ENCODE data around the gene EEF1AKMT4. TPM values are rescaled to one million over a fixed set of nuclear protein-coding genes. Genes with fewer than 3 reads are reported as not detected.

Gene EEF1AKMT4
- total RNA-seq, 1 experiment from 2014 or later = 8.1 TPM

DNA sequence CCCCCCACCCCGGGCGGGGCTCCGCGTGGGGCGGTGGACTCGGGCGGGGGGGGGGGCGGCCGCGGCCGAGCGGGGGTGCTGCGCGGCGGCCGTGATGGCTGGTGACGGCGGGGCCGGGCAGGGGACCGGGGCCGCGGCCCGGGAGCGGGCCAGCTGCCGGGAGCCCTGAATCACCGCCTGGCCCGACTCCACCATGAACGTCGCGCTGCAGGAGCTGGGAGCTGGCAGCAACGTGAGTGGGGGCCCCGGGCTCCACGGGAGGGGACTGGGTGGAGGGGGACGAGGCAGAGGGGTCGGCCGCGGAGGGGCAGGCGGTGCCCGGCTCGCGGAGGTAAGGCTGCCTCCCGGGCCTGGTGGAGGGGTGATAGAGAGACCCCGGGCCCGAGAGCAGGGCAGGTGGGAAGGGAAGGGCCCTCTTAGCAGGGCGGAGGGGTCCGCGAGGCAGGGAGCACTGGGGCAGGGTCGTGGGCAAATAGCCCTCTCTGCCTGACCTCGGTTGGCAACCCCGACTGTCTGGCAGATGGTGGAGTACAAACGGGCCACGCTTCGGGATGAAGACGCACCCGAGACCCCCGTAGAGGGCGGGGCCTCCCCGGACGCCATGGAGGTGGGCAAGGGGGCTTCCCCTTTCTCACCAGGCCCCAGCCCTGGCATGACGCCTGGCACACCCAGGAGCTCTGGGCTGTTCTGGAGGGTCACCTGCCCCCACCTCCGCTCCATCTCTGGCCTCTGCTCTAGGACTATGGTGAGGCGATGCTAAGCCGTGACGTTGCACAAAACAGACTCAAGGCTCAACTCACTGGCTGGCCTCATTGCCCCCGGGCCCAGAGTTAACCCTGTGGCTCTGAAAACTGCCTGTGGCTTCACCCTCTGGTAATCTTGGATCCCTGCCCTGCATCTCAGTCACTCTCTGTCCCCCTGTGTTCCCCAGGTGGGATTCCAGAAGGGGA, 26.8 kb downstream of the EEF1AKMT4 start, which contains the start of gene ECE2:
Gene ECE2 (plus strand): TSS at position 62 of the 950 bp plus-strand sequence. CDS start 132 bp downstream, at position 194.
- Histone ChIP-seq H3T11ph (ENCODE audit: low read length) (no peak within 1 kb of the TSS), H3K4me2 (ENCODE audit: insufficient read depth, insufficient read length, low read length) (peak within 1 kb of the TSS; percentile 22), H2AK5ac (ENCODE audit: insufficient read length, low read length) (no peak within 1 kb of the TSS), H2BK15ac (ENCODE audit: low read depth, low read length) (no peak within 1 kb of the TSS), H3K18ac (ENCODE audit: insufficient read length, low read depth, low read length) (peak within 1 kb of the TSS; percentile 58), H3K4ac (ENCODE audit: low read depth, low read length) (no peak within 1 kb of the TSS), H2BK120ac (ENCODE audit: low read depth, low read length, poor library complexity, severe bottlenecking) (no peak within 1 kb of the TSS), H4K91ac (ENCODE audit: insufficient read length, low read depth, low read length) (no peak within 1 kb of the TSS), H3K27ac (ENCODE audit: insufficient read length, low read depth, low read length) (no peak within 1 kb of the TSS), H2BK5ac (ENCODE audit: insufficient read length, low read length) (no peak within 1 kb of the TSS), H3K23me2 (ENCODE audit: insufficient read length, low read depth, low read length, poor library complexity, severe bottlenecking) (peaks cover 2% of the 10 kb centered on the region), H3K9ac (ENCODE audit: extremely low read depth, insufficient read length, low read length) (no peak within 1 kb of the TSS), H3K27me3 (ENCODE audit: insufficient read depth, low read length) (peaks cover 8% of the 10 kb centered on the region; the same call in 1 of the 2 replicates), H4K20me1 (ENCODE audit: control insufficient read depth, insufficient read depth, insufficient read length) (no peaks in the 10 kb centered on the region), H4K5ac (ENCODE audit: insufficient read length, low read depth, low read length) (no peak within 1 kb of the TSS), H3K14ac (ENCODE audit: insufficient read depth, low read length) (peak within 1 kb of the TSS; percentile 37; the same call in 1 of the 2 replicates), H3K9me3 (ENCODE audit: control insufficient read depth, low read depth, low read length) (no peaks in the 10 kb centered on the region), H3K79me1 (ENCODE audit: insufficient read depth, low read depth, low read length, poor library complexity, severe bottlenecking) (no peaks in the 10 kb centered on the region), H4K8ac (replicated peaks; ENCODE audit: insufficient read length, low read depth, low read length) (peak within 1 kb of the TSS; percentile 3), H3K23ac (ENCODE audit: insufficient read length, low read depth, low read length) (peak within 1 kb of the TSS; percentile 17), H3K4me1 (ENCODE audit: insufficient read depth, low read length) (no peaks in the 10 kb centered on the region), H3K56ac (ENCODE audit: insufficient read length, low read depth, low read length) (no peak within 1 kb of the TSS), H2BK20ac (ENCODE audit: low read depth, low read length, poor library complexity, severe bottlenecking) (no peak within 1 kb of the TSS), H2BK12ac (ENCODE audit: insufficient read length, low read depth, low read length) (no peak within 1 kb of the TSS), H3K79me2 (ENCODE audit: insufficient read depth, low read length) (no peaks in the 10 kb centered on the region), H2AFZ (ENCODE audit: low read length) (no peak within 1 kb of the TSS)
- Mint-ChIP-seq H3K27me3 (ENCODE audit: low read depth) (peaks cover 17% of the 10 kb centered on the region), H3K36me3 (ENCODE audit: insufficient read depth in 1 of 3, low read depth in 3 of 3) (no peaks in the 10 kb centered on the region; a peak in 1 of 7 replicates), H3K27ac (no peak within 1 kb of the TSS; a peak in 1 of 7 replicates), H3K4me1 (peaks cover 0 to 6% of the 10 kb centered on the region in 2 experiments; a peak in 2 of 4 replicates), H3K9me3 (no peaks in the 10 kb centered on the region), H3K4me3 (peak within 1 kb of the TSS in 1 of 2 experiments; percentile 72; a peak in 3 of 5 replicates)
- no CpG with 5 or more reads among the region's 65 CpGs for WGBS (ENCODE audit: extremely low coverage, insufficient read length, low lambda C conversion rate)
- DNase-seq = no peak
- TF ChIP-seq, protein P1, sequence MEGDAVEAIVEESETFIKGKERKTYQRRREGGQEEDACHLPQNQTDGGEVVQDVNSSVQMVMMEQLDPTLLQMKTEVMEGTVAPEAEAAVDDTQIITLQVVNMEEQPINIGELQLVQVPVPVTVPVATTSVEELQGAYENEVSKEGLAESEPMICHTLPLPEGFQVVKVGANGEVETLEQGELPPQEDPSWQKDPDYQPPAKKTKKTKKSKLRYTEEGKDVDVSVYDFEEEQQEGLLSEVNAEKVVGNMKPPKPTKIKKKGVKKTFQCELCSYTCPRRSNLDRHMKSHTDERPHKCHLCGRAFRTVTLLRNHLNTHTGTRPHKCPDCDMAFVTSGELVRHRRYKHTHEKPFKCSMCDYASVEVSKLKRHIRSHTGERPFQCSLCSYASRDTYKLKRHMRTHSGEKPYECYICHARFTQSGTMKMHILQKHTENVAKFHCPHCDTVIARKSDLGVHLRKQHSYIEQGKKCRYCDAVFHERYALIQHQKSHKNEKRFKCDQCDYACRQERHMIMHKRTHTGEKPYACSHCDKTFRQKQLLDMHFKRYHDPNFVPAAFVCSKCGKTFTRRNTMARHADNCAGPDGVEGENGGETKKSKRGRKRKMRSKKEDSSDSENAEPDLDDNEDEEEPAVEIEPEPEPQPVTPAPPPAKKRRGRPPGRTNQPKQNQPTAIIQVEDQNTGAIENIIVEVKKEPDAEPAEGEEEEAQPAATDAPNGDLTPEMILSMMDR (conservative IDR thresholded peaks at IDR 0.05) = no peak
